Upper lobe of left lung (tissue), 6 donors: ENCODE results near the gene DKK1. TPM values are rescaled to one million over a fixed set of nuclear protein-coding genes. Genes with fewer than 3 reads are reported as not detected.

Experiments used
- ATAC-seq, 2 donors: fragments of 200-7000 bp; cut with Tn5 transposase; one replicate each; pipeline ENCODE4 v1.9.1; 2022; ENCODE audit warnings: mild to moderate bottlenecking in 2 of 2, moderate library complexity in 2 of 2; ENCODE audit not compliant: low FRiP score in 2 of 2
- DNase-seq, 2 donors: peaks; one replicate each; pipeline ENCODE4 v3.0.0-alpha.2; 2019 to 2020
- H3K27ac ChIP-seq, 4 donors: fragments of 200-600 bp; sonication (generic); one replicate each; pipeline ENCODE4 v1.5.1; 2016 to 2019
- H3K27me3 ChIP-seq, 4 donors: fragments of 200-600 bp; sonication (generic); one replicate each; pipeline ENCODE4 v1.5.1; 2017 to 2019
- H3K36me3 ChIP-seq, 4 donors: fragments of 200-600 bp; sonication (generic); one replicate each; pipeline ENCODE4 v1.5.1; 2016 to 2019
- H3K4me1 ChIP-seq, 4 donors: fragments of 200-600 bp; sonication (generic); one replicate each; pipeline ENCODE4 v1.5.1; 2018 to 2019
- H3K4me3 ChIP-seq, 4 donors: fragments of 200-600 bp; sonication (generic); one replicate each; pipeline ENCODE4 v1.5.1; 2017 to 2019; ENCODE audit warnings: mild to moderate bottlenecking in 2 of 4, moderate library complexity in 1 of 4
- H3K9me3 ChIP-seq, 4 donors: fragments of 200-600 bp; sonication (generic); one replicate each; pipeline ENCODE4 v1.5.1; 2018 to 2019
- CTCF ChIP-seq, 6 experiments: fragments of 450-650 bp in 4 of 6; fragments of 200-600 bp in 2 of 6; sonication (generic) in 2 of 6; IDR thresholded peaks; one replicate each; pipeline ENCODE4 v1.5.1; 2016 to 2019; ENCODE audit warnings: antibody characterized with exemption in 6 of 6
- EP300 ChIP-seq, 4 donors: sonication (generic); formaldehyde crosslinking; IDR thresholded peaks; one replicate each; pipeline ENCODE4 v1.5.1; 2017; ENCODE audit warnings: antibody characterized with exemption in 4 of 4, control low read depth in 2 of 4
- POLR2A ChIP-seq, 4 donors: fragments of 450-650 bp; IDR thresholded peaks; one replicate each; pipeline ENCODE4 v1.5.1; 2016 to 2017; ENCODE audit warnings: antibody characterized with exemption in 4 of 4, mild to moderate bottlenecking in 2 of 4
- POLR2AphosphoS5 ChIP-seq, 2 donors: sonication (generic); formaldehyde crosslinking; IDR thresholded peaks; one replicate each; pipeline ENCODE4 v1.5.1; 2017; ENCODE audit warnings: antibody characterized with exemption in 2 of 2
- WGBS, 2 donors: methylation state at CpG; one replicate each; pipeline ENCODE4 v1.1.5; 2017 to 2018; 5-methylcytosine and 5-hydroxymethylcytosine counted together
- total RNA-seq, 6 donors: library from RNA; depleted of rRNA in 4 of 6; stranded (reverse); fragments of >200 nt in 4 of 6; gene quantifications; one replicate each; pipeline versions ENCODE4 v1.1.0 to v1.2.1, GENCODE V29; 2016 to 2021
- donor health status: DM: no; HTN: no; CAD: no; lungs with moderate emphysema.
- donor health status: DM: no; HTN: yes; CAD: no; lungs with severe emphysema.

Gene DKK1
- total RNA-seq, 6 donors from 2014 or later = 3.1 to 11.7 (median 6.4) TPM; not detected in 2

- peak in 1 of 2 donors; percentile 16 for ATAC-seq
- WGBS, 2 donors = 73% methylated on average over 7 of the region's 7 CpGs
- peaks cover 1 to 12% (median 7%) of the 10 kb centered on the region in 4 donors for H3K4me1 ChIP-seq
Measured at GRCh38 chr10:52318822-52319464, 4.9 kb downstream of the DKK1 start.

GRCh38 chr10:52319926-52320325, 5.8 kb downstream of the DKK1 start:
- H3K4me1 ChIP-seq = peaks cover 0 to 2% (median under 1%) of the 10 kb centered on the region in 4 donors
- no peak overlapping the region for H3K4me3 ChIP-seq
- no peak overlapping the region for H3K27ac ChIP-seq
- no peaks in the 10 kb centered on the region for H3K36me3 ChIP-seq
- DNase-seq = no peak
- H3K9me3 ChIP-seq = no peaks in the 10 kb centered on the region
- no peak for TF ChIP-seq POLR2A (IDR thresholded peaks at IDR 0.05)
- TF ChIP-seq EP300 (IDR thresholded peaks at IDR 0.05) = no peak
- TF ChIP-seq POLR2AphosphoS5 (IDR thresholded peaks at IDR 0.05) = no peak
- TF ChIP-seq CTCF (IDR thresholded peaks at IDR 0.05) = no peak
- WGBS, 2 donors = 93 to 94% methylated on average over 2 of the region's 2 CpGs
- ATAC-seq = no peak
- no peaks in the 10 kb centered on the region for H3K27me3 ChIP-seq

More at GRCh38 chr10:52318822-52319464, 4.9 kb downstream of the DKK1 start:
- Histone ChIP-seq H3K27me3 (peaks cover 0 to 5% (median 4%) of the 10 kb centered on the region in 4 donors), H3K36me3 (no peaks in the 10 kb centered on the region), H3K4me3 (no peak overlapping the region), H3K9me3 (no peaks in the 10 kb centered on the region), H3K27ac (no peak overlapping the region)
- DNase-seq = no peak
- TF ChIP-seq POLR2AphosphoS5 (IDR thresholded peaks at IDR 0.05) = no peak
- TF ChIP-seq EP300 (IDR thresholded peaks at IDR 0.05) = peak in 1 of 4 donors; percentile 3

GRCh38 chr10:52322323-52322722, 8.2 kb downstream of the DKK1 start:
- no peaks in the 10 kb centered on the region for H3K27me3 ChIP-seq
- no peaks in the 10 kb centered on the region for H3K4me1 ChIP-seq
- H3K9me3 ChIP-seq = no peaks in the 10 kb centered on the region
- TF ChIP-seq POLR2AphosphoS5 (IDR thresholded peaks at IDR 0.05) (no peak), POLR2A (IDR thresholded peaks at IDR 0.05) (no peak), EP300 (IDR thresholded peaks at IDR 0.05) (no peak), CTCF (IDR thresholded peaks at IDR 0.05) (no peak)
- H3K27ac ChIP-seq = no peak overlapping the region
- ATAC-seq (no peak), DNase-seq (no peak)
- no peaks in the 10 kb centered on the region for H3K36me3 ChIP-seq
- no peak overlapping the region for H3K4me3 ChIP-seq
- WGBS, 2 donors = 52 to 67% methylated on average over 1 of the region's 1 CpG

- H3K27ac ChIP-seq = no peak overlapping the region
- ATAC-seq = no peak
- H3K27me3 ChIP-seq = no peaks in the 10 kb centered on the region
- H3K4me1 ChIP-seq = no peaks in the 10 kb centered on the region
- DNase-seq = no peak
- no peak for TF ChIP-seq EP300 (IDR thresholded peaks at IDR 0.05)
- TF ChIP-seq POLR2AphosphoS5 (IDR thresholded peaks at IDR 0.05) = no peak
- TF ChIP-seq POLR2A (IDR thresholded peaks at IDR 0.05) = no peak
- no peak for TF ChIP-seq CTCF (IDR thresholded peaks at IDR 0.05)
- 93 to 100% methylated on average over 1 of the region's 1 CpG for WGBS, 2 donors
- no peaks in the 10 kb centered on the region for H3K36me3 ChIP-seq
- no peaks in the 10 kb centered on the region for H3K9me3 ChIP-seq
- no peak overlapping the region for H3K4me3 ChIP-seq
Measured at GRCh38 chr10:52322936-52323335, 8.9 kb downstream of the DKK1 start.

GRCh38 chr10:52326382-52326781, 12.3 kb downstream of the DKK1 start:
- WGBS, 2 donors = 73 to 79% methylated on average over 2 of the region's 2 CpGs
- Histone ChIP-seq H3K27me3 (no peaks in the 10 kb centered on the region), H3K4me1 (no peaks in the 10 kb centered on the region), H3K4me3 (no peak overlapping the region), H3K9me3 (no peaks in the 10 kb centered on the region), H3K27ac (no peak overlapping the region), H3K36me3 (no peaks in the 10 kb centered on the region)
- ATAC-seq (no peak), DNase-seq (no peak)
- TF ChIP-seq EP300 (IDR thresholded peaks at IDR 0.05) (no peak), POLR2AphosphoS5 (IDR thresholded peaks at IDR 0.05) (no peak), CTCF (IDR thresholded peaks at IDR 0.05) (no peak), POLR2A (IDR thresholded peaks at IDR 0.05) (no peak)
